Stimulated activated CD8-positive, alpha-beta memory T cell treated with anti-CD3 and anti-CD28 coated beads, Interleukin-4, amount 100 ng/mL, for 24 hours (primary cell): Measurements from ENCODE around the gene COL4A3.
"Not testable (repeated sequence)": the region's sequence is repeated elsewhere in the genome, so short reads cannot be mapped to it uniquely, and the experiment has no call there.

Experiments used
- DNase-seq: peaks from one replicate; pipeline ENCODE4 v3.0.0-alpha.2; 2020; ENCODE audit warnings: low read depth

COL4A3 gene

GRCh38 chr2:227160164-227160563 is 4.3 kb upstream of the COL4A3 start:
- DNase-seq = no peak

GRCh38 chr2:227161947-227162346 is 2.5 kb upstream of the COL4A3 start:
- DNase-seq = no peak

DNA sequence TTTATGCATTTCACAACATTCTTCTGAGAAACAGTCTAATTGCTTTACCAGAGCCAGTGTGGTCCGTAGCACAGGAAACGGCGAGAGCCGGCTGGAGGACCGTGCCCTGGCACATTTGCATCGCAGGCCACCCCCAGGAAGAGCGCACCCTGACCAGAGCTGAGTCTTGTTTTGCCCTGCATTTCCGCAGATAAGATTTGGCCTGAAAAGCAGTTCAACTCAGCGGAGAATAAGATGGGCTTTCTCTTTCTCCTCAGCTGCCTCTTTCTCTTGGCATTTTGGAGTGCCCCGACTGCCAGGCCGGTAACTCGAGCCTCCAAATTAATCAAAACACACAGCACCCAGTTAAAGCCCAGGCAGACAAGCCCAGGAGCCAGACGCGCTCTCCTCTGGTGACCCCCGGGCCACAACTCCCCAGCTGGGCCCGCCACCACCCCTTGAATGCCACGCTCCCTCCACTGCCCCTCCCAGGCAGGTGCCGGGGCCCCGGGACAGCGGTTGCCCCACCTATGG is 883 bp upstream of the COL4A3 start:
- DNase-seq = no peak

GRCh38 chr2:227164763-227165291 is 403 bp downstream of the COL4A3 start:
- DNase-seq = no peak

DNA sequence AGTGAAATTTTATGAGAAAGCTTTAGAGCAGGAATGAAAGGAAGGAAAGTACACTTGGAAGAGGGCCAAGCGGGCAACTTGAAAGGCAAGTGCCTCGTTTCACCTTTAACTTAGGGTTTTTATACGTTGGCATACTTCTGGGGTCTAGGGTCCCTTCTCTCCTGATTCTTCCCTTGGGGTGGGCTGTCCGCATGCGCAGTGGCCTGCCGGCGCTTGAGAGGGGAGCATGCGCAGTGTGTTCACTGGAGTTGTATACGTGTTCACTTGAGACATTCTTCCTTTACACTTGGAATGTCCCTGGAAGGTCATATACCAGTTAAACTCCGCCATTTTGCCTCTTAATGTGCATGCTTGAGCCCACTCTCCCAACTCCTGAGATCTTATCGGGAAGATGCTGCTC is 7.4 kb downstream of the COL4A3 start:
- DNase-seq = not testable (repeated sequence)

DNA sequence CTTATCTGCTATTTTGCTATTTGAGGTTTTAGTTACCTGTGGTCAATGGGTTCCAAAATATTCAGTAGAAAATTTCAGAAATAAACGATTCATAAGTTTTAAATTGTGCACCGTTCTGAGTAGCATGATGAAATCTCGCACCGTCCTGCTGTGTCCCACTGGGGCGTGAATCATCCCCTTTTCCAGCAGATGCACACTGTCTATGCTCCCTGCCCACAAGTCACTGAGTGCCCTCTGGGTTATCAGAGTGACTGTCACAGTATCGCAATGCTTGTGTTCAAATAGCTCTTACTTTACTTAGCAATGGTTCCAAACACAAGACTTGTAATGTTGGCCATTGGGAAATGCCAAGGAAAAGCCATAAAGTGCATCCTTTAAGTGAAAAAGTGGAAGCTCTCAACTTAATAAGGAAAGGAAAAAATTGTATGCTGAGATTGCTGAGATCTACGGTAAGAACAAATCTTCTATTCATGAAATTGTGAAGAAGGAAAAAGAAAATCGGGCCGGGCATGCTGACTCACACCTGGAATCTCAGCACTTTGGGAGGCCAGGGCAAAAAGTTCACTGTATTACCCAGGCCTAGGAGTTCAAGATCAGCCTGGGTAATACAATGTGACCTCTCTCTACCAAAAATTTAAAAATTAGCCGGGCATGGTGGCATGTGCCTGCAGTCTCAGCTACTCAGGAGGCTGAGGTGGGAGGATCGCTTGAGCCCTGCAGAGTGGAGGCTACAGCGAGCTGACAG is 13.3 kb downstream of the COL4A3 start:
- DNase-seq = no peak

- DNase-seq = no peak
Observed at GRCh38 chr2:227179988-227180685, 15.7 kb downstream of the COL4A3 start.

DNA sequence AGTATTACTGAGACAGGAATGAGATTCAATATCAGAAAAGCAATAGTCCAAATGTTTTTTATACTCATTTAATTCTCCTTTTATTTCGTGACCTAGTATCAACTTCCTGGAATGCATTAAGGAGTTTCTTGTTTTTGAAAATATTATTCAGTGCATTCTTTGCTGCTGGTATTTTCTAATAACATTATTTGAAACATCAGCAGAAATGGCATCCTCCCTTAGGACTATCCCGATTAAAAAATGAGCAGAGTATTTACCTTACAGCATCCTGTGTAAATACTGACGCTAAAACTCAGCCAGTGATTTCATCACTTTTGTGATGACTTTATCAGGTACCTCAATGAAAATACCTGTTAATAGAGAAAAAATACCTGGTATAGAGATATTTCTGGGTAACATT is 16.3 kb downstream of the COL4A3 start:
- DNase-seq = no peak

DNA sequence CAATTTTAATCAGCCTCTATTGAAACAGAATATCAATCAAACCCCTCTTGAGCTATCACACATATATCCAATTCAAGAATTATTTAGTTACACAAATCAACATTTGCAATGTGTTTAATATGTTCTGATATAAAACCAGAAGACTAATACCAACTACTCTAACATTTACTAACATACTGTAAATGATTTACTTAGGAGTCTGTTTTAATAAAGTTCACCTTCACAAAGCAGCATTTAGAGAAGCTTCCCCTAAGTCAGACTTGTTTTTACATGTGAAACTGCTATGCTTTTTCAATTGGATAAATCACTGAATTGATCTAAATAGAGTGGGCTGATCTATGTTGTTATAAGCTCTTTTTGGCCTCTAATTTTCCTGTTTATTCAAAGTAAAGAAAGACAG is 18.3 kb downstream of the COL4A3 start:
- no peak for DNase-seq

DNA sequence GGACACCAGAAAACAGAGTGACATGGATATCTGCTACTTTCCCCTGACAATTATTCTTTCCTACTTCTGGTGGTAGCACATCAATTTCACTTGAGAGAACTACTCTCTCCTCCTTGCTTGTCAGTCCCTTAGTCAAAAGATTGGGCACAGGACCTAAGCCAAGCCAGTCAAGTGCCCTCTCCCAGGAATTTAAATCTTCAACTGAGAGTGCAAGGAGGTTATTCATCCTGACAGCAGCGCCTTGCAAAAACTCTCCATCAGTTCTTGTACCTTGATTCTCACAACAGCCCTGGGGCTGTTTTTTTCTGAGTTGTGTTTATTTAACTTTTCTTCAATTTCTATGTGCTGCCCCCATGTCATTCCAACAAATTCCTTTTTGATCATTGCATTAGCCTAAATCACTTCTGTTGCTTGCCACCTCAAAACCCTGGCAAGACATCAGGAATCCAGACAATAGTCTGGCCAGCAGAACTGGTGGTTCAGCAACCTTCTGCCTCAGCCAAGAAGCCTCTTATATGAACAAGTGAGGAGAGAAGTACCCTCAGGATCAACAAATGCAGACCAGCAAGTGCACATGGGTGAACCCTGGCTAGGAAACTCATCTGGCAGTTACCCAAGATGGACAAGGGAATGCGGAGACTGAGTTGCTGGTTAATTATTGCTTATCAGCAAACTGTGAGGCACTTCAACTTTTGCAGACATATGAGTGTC is 19.4 kb downstream of the COL4A3 start:
- no peak for DNase-seq

DNA sequence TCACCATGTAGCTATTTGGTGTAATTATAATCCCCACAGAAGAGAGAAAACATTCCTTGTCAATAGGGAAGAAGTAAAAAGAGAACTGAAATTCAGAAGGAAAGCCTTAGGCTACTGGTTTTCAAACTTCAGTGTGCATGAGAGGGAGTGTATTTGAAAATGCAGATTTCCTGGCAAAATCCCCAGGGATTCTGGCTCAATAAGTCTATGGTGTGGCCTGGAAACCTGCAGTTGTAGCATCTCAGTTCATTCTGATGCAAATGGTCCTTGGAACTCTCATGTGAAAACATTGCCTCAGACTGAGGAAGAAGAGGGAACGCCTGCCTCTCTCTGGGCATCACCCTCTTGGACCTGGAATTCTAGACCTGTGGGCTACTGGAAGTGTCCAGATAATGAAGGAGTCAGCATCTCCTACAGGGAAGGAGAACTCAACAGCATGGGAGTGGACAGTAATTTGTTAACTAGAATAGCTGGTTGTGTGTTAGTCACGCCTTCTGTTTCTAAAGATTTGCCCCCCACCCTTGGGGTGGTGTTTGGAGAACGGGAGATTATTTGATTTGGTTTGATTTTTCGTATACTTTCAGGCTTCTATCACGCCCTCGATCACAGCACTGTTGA is 21.3 kb downstream of the COL4A3 start:
- DNase-seq = no peak

DNA sequence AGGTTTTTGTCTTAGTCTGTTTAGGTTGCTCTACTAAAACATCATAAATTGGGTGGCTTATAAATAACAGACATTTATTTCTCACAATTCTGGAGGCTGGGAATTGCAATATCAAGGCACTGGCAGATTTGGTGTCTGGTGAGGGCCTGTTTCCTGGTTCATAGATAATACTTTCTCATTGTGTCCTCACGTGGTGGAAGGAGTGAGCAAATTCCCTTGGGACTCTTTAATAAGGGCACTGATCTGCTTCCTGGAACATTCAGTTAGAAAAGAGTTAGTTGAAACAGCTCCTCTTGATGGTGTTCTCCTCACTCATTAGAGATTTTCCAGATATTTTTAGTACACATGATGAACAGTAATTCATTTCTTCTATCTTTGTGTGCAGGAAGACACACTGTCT is 22.3 kb downstream of the COL4A3 start:
- no peak for DNase-seq

- DNase-seq = no peak
Observed at GRCh38 chr2:227188292-227188691, 23.9 kb downstream of the COL4A3 start.

- DNase-seq = no peak
Observed at GRCh38 chr2:227191367-227191766, 26.9 kb downstream of the COL4A3 start.

- DNase-seq = no peak
Observed at GRCh38 chr2:227192491-227192890, 28.1 kb downstream of the COL4A3 start.

- DNase-seq = no peak
Observed at GRCh38 chr2:227194219-227194618, 29.8 kb downstream of the COL4A3 start.

- DNase-seq = no peak
Observed at GRCh38 chr2:227198866-227199265, 34.4 kb downstream of the COL4A3 start.

GRCh38 chr2:227201771-227202170 is 37.3 kb downstream of the COL4A3 start:
- DNase-seq = no peak

GRCh38 chr2:227204452-227204851 is 40.0 kb downstream of the COL4A3 start:
- DNase-seq = no peak

DNA sequence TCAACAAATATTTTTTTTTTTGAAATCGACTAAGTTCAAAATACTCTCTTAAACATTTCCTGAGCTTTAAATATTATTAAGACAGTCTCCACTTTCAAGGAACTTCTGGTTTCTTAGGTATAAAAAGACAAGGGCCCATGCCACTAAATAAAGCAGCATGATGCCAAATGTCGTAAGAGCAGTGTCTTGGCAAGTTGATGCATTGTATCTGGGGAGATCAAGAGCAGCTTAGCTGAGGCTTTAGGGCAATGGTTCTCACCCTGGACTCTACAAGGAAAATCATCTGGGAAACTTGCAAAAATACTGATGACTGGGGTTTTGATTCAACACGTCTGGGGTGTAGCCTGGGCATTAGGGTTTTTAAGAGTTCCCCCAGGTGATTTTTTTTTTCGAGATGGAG is 41.3 kb downstream of the COL4A3 start:
- DNase-seq = no peak

DNA sequence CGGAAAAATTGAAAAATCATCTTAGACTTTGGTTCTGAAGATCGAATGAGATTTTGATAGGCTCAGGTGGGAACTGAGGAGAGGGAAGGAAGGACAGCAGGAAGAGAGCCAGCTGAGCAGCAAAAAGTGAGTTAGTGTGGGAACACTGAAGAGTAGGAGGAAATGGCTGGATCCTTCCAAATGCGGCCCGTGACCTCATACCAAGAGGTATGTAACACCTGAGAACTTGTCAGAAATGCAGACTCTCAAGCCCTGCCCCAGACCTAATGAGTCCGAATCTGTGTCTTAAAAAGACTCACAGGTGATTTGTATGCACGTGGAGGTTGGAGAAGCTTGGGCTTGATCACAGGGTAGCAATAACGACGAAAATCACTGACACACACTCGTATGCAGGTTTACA is 42.0 kb downstream of the COL4A3 start:
- no peak for DNase-seq

GRCh38 chr2:227207573-227207972 is 43.1 kb downstream of the COL4A3 start:
- DNase-seq = no peak
